Globus pallidus (tissue), 1 donor: ENCODE results near the gene MEAF6.

Experiments used
- DNase-seq: peaks from one replicate; pipeline ENCODE4 v3.0.0-alpha.2; 2015; ENCODE audit warnings: low spot score

Gene MEAF6

GRCh38 chr1:37484325-37485051 is 30.1 kb downstream of the MEAF6 start:
- no peak for DNase-seq

DNA sequence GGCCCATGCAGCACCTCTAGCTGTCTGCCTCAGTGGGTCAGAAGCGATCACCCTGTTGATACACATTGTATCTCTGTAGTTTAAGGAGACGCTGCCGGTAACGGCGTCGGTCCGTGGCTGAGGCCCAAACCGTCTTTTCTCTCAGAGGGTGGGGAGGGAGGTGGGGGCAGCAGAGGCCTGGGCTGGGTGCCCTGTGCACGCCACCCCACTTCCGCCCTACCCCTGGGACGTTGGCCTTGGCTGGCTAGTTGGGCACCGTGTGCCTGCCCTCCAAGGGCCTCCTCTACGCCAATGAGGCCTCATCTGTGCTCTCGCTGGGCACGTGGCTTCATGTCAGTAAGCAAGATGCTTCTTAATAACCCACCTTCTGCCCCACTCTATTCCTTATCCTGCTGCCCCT is 30.8 kb downstream of the MEAF6 start:
- no peak for DNase-seq

- DNase-seq: no peak
Measured at GRCh38 chr1:37482796-37483744, 31.5 kb downstream of the MEAF6 start.

DNA sequence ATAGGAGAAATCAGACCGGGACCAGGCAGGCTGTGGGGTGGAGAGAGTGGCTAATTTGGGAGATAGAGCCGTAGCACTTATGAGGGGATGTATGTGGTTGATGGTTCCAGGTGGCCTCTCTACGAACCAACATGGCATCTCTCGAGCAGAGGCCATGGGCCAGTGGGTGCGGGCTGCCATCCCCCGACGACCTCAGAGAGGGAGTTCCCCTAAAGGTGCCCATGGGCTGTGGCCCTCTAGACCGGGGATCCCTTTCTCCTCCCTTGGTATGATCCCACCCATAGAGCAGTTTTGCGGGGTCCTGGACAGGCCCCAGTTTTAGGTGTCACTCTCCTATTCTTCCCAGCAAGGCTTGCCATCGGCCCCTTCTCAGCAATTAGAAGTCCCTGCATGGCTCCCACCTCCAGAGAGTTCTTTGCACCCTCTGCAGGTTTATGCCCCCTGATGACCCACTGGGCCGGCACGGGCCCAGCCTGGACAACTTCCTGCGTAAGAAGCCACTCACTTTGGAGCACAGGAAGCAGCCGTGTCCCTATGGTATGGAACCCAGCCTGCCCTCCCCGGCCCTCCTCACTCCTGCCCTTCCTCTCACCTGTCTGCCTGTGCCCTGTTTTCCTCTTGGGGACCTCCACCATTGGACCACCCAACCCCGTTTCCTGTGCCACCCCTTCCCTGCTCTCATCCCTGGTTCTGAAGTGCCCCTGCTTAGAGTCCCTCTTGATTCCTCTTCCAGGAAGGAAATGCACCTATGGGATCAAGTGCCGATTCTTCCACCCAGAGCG is 32.4 kb downstream of the MEAF6 start:
- DNase-seq: no peak

- DNase-seq: no peak
Measured at GRCh38 chr1:37481289-37482003, 33.1 kb downstream of the MEAF6 start.

- DNase-seq: no peak
Measured at GRCh38 chr1:37480581-37481288, 33.8 kb downstream of the MEAF6 start.

- no peak for DNase-seq
Measured at GRCh38 chr1:37480125-37480466, 34.5 kb downstream of the MEAF6 start.

- no peak for DNase-seq
Measured at GRCh38 chr1:37479255-37480124, 35.1 kb downstream of the MEAF6 start.

- DNase-seq: no peak
Measured at GRCh38 chr1:37478890-37479254, 35.7 kb downstream of the MEAF6 start.

GRCh38 chr1:37478451-37478881 is 36.1 kb downstream of the MEAF6 start:
- no peak for DNase-seq

DNA sequence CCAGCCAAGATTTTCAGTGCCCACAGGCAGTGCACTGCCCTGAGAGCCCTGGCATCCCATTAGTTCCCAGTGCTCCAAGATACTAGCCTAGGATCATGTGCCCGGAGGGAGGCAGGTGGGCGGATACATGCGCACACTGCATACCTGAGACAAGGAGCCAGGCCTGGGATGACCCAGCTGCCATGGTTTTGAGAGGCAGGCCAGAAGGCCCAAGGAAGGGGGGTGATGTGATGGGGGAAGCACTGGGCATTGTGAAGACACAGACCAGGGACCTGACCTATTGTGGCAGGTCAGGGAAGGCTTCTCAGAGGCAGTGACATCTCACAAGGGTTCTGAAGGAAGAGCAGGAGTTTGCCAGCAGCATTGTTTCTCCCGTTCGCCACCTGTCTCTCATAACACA is 36.6 kb downstream of the MEAF6 start:
- DNase-seq: no peak

GRCh38 chr1:37477198-37477931 is 37.2 kb downstream of the MEAF6 start:
- DNase-seq: no peak

- peak; percentile 24 for DNase-seq
Measured at GRCh38 chr1:37476460-37477197, 37.9 kb downstream of the MEAF6 start.

DNA sequence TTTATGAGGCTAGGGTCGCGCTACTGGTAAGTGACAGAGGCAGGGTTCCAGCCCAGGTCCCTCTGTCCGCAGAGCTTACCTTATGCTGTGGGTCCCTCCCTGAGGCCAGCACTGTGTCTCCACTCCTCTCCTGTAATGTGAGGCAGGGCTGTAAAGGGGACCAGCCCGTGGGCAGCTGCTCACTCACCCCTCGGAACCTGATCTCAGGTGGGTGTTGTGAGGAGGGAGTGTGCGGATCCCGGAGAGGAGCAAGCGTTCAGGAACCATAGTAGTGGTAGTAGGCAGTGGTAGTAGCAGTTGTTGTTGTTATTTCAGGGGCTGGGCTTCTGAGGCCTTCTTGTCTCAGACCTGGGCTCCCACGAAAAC is 38.5 kb downstream of the MEAF6 start:
- no peak for DNase-seq

DNA sequence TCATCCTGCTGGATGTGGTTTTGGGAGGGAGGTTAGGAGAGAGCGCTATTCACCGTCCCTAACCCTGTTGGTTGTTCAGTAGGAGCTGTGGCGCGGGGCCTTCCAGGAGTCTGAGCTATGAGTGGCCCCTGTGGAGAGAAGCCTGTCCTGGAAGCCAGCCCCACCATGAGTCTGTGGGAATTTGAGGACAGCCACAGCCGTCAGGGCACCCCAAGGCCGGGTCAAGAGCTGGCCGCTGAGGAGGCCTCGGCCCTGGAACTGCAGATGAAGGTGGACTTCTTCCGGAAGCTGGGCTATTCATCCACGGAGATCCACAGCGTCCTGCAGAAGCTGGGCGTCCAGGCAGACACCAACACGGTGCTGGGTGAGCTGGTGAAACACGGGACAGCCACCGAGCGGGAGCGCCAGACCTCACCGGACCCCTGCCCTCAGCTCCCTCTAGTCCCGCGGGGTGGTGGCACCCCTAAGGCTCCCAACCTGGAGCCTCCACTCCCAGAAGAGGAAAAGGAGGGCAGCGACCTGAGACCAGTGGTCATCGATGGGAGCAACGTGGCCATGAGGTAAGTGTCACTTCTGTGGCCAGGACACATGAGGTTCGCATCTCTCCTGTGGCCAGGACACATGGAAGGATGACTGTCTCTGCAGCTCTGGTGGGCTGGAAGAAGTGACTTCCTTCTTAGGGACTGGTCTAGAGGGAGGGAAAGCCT is 39.0 kb downstream of the MEAF6 start:
- DNase-seq: no peak

GRCh38 chr1:37474697-37475379 is 39.7 kb downstream of the MEAF6 start:
- no peak for DNase-seq

DNA sequence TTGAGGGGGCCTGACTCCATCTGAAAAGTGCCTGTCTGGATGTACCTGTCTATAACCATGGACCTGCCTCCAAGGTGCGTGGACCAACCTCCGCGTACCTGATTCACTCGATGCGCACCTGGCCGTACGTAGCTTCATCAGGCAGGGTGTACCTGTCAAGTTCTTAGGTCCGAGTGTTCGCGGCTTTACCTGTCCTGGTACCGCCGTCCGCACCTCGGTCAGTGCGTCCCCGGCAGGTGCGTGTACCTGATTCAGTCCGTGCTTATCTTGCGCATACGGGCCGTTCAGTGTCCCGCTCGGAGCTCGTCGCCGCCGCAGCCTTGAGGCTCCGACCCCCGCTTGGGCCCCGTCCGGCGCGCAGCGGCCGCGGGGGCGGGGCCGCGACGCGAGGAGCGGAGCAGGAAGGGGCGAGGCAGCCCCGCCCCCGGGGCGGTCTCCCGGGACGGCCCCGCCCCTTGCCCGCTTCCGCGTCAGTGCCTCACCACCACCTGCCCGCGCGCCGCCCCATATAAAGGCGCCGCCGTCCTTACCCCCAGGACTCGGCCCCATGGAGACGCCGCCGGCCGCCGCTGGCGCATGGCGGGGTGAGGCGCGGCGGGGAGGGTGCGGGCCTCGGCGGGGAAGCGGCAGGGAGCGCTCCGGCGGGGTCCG is 40.4 kb downstream of the MEAF6 start, which contains the start of gene ZC3H12A:
Gene ZC3H12A (plus strand): TSS at position 535 of the 651 bp plus-strand sequence. CDS start 917 bp downstream, outside the sequence.
- DNase-seq: peak; percentile 90
